Astrocyte (in vitro differentiated cells and primary cell): Measurements from ENCODE around the gene WNT3. TPM values are rescaled to one million over a fixed set of nuclear protein-coding genes. Genes with fewer than 3 reads are reported as not detected.
"Not testable (repeated sequence)": the region's sequence is repeated elsewhere in the genome, so short reads cannot be mapped to it uniquely, and the experiment has no call there.

Source experiments
- DNase-seq: peaks from one replicate; pipeline ENCODE4 v3.0.0-alpha.2; 2010; ENCODE audit warnings: low read depth
- FAIRE-seq: peaks from 2 replicates; lab custom pipeline; 2011; peaks lifted over from hg19 to GRCh38; lab: Jason Lieb, UNC
- H2AFZ ChIP-seq: 2 replicates; pipeline ENCODE4 v1.6.0; 2012; ENCODE audit warnings: low read depth, low read length, inconsistent platforms
- H3K27ac ChIP-seq: 2 replicates; pipeline ENCODE4 v1.5.1; 2011; ENCODE audit warnings: low read depth, low read length, inconsistent platforms
- H3K27me3 ChIP-seq: 2 replicates; pipeline ENCODE4 v1.6.0; 2011; ENCODE audit warnings: low read length, inconsistent platforms; ENCODE audit not compliant: insufficient read depth
- H3K36me3 ChIP-seq: 2 replicates; pipeline ENCODE4 v1.5.1; 2011; ENCODE audit warnings: low read length, inconsistent platforms; ENCODE audit not compliant: insufficient read depth
- H3K4me1 ChIP-seq: 2 replicates; pipeline ENCODE4 v1.5.1; 2011; ENCODE audit warnings: low read length, inconsistent platforms; ENCODE audit not compliant: insufficient read depth
- H3K4me2 ChIP-seq: 2 replicates; pipeline ENCODE4 v1.6.0; 2012; ENCODE audit warnings: low read length, inconsistent platforms
- H3K4me3 ChIP-seq: 2 replicates; pipeline ENCODE4 v1.5.1; 2011; ENCODE audit warnings: low read depth, mild to moderate bottlenecking, low read length, inconsistent platforms; ENCODE audit not compliant: insufficient read depth
- H3K79me2 ChIP-seq: 2 replicates; pipeline ENCODE4 v1.6.0; 2012; ENCODE audit warnings: mild to moderate bottlenecking, low read length, inconsistent platforms; ENCODE audit not compliant: insufficient read depth
- H3K9ac ChIP-seq: 2 replicates; pipeline ENCODE4 v1.6.0; 2012; ENCODE audit warnings: mild to moderate bottlenecking, low read length, inconsistent platforms
- H3K9me3 ChIP-seq: 2 replicates; pipeline ENCODE4 v1.5.1; 2012; ENCODE audit warnings: low read depth, mild to moderate bottlenecking, low read length, inconsistent platforms; ENCODE audit not compliant: insufficient read depth
- H4K20me1 ChIP-seq: 2 replicates; pipeline ENCODE4 v1.6.0; 2012; ENCODE audit warnings: low read length, inconsistent platforms; ENCODE audit not compliant: insufficient read depth
- H3K27ac Mint-ChIP-seq: one replicate; pipeline ENCODE4 v1.8.0; 2021; ENCODE audit warnings: mild to moderate bottlenecking, mixed read lengths; ENCODE audit not compliant: unreplicated experiment
- H3K27me3 Mint-ChIP-seq: one replicate; pipeline ENCODE4 v1.8.0; 2021; ENCODE audit warnings: low read depth, mixed read lengths; ENCODE audit not compliant: unreplicated experiment
- H3K36me3 Mint-ChIP-seq: one replicate; pipeline ENCODE4 v1.8.0; 2021; ENCODE audit warnings: low read depth, mixed read lengths; ENCODE audit not compliant: unreplicated experiment
- H3K4me1 Mint-ChIP-seq: one replicate; pipeline ENCODE4 v1.8.0; 2021; ENCODE audit warnings: low read depth, mixed read lengths; ENCODE audit not compliant: unreplicated experiment
- H3K4me3 Mint-ChIP-seq: one replicate; pipeline ENCODE4 v1.8.0; 2021; ENCODE audit warnings: mild to moderate bottlenecking, moderate library complexity, mixed read lengths; ENCODE audit not compliant: unreplicated experiment
- H3K9me3 Mint-ChIP-seq: one replicate; pipeline ENCODE4 v1.8.0; 2021; ENCODE audit warnings: mild to moderate bottlenecking, mixed read lengths; ENCODE audit not compliant: unreplicated experiment
- CTCF ChIP-seq: IDR thresholded peaks from 2 replicates; pipeline ENCODE4 v1.5.1; 2011; ENCODE audit warnings: low read depth, mild to moderate bottlenecking, inconsistent platforms, low read length, moderate library complexity; ENCODE audit not compliant: insufficient read depth
- EZH2 ChIP-seq: IDR thresholded peaks from 2 replicates; pipeline ENCODE4 v1.6.1; 2012; ENCODE audit warnings: mild to moderate bottlenecking, low read length, inconsistent platforms; ENCODE audit not compliant: insufficient read depth
- total RNA-seq: library from RNA; stranded (reverse); gene quantifications from 2 replicates; pipeline ENCODE4 v1.2.1, GENCODE V29; 2021

The WNT3 gene
- total RNA-seq, 1 donor from 2014 or later, result 2.4 TPM

- no peaks in the 10 kb centered on the region for H4K20me1 ChIP-seq
- no peaks in the 10 kb centered on the region for H3K9me3 ChIP-seq
- Mint-ChIP-seq H3K9me3 (no peaks in the 10 kb centered on the region), H3K27me3 (peaks cover 7% of the 10 kb centered on the region), H3K36me3 (peaks cover 4% of the 10 kb centered on the region), H3K27ac (no peak overlapping the region), H3K4me3 (no peak overlapping the region), H3K4me1 (peaks cover 2% of the 10 kb centered on the region)
- no peaks in the 10 kb centered on the region for H3K79me2 ChIP-seq
- TF ChIP-seq CTCF (no peak), EZH2 (no peak)
- H3K9ac ChIP-seq, result no peak overlapping the region
- H3K27me3 ChIP-seq, result no peaks in the 10 kb centered on the region
- no peak overlapping the region for H3K27ac ChIP-seq
- DNase-seq (no peak), FAIRE-seq (no peak)
- H3K36me3 ChIP-seq, result no peaks in the 10 kb centered on the region
- H3K4me1 ChIP-seq, result peaks cover 13% of the 10 kb centered on the region
- H3K4me3 ChIP-seq, result no peak overlapping the region
- peak overlapping the region; percentile 17 for H3K4me2 ChIP-seq
- peak overlapping the region; percentile 29 for H2AFZ ChIP-seq
Observed at GRCh38 chr17:46769531-46770438, 48.7 kb downstream of the WNT3 start.

GRCh38 chr17:46768896-46769295, 49.6 kb downstream of the WNT3 start:
- H3K36me3 Mint-ChIP-seq, H3K9ac ChIP-seq, FAIRE-seq, H3K36me3 ChIP-seq, DNase-seq, H3K79me2 ChIP-seq, H3K27me3 Mint-ChIP-seq, H3K4me3 Mint-ChIP-seq, H2AFZ ChIP-seq, H3K27ac Mint-ChIP-seq, H3K4me1 Mint-ChIP-seq, H3K9me3 ChIP-seq, H3K27ac ChIP-seq, H4K20me1 ChIP-seq, H3K27me3 ChIP-seq, H3K9me3 Mint-ChIP-seq, H3K4me2 ChIP-seq, H3K4me3 ChIP-seq: not testable (repeated sequence)
- peaks cover 22% of the 10 kb centered on the region for H3K4me1 ChIP-seq

GRCh38 chr17:46768540-46768870, 50.0 kb downstream of the WNT3 start:
- no peak for DNase-seq
- H3K36me3 ChIP-seq, result no peaks in the 10 kb centered on the region
- H3K4me2 ChIP-seq, result no peak overlapping the region
- no peak for TF ChIP-seq CTCF
- no peak overlapping the region for H3K4me3 Mint-ChIP-seq
- peaks cover 4% of the 10 kb centered on the region for H3K36me3 Mint-ChIP-seq
- no peaks in the 10 kb centered on the region for H3K9me3 ChIP-seq
- H3K27ac Mint-ChIP-seq, result no peak overlapping the region
- no peaks in the 10 kb centered on the region for H3K27me3 ChIP-seq
- H3K4me1 Mint-ChIP-seq, result peaks cover 7% of the 10 kb centered on the region
- no peak overlapping the region for H3K27ac ChIP-seq
- no peak overlapping the region for H2AFZ ChIP-seq
- H3K4me3 ChIP-seq, result no peak overlapping the region
- FAIRE-seq, result no peak
- H4K20me1 ChIP-seq, result no peaks in the 10 kb centered on the region
- H3K27me3 Mint-ChIP-seq, result peaks cover 7% of the 10 kb centered on the region
- H3K4me1 ChIP-seq, result peaks cover 26% of the 10 kb centered on the region
- no peak overlapping the region for H3K9ac ChIP-seq
- no peaks in the 10 kb centered on the region for H3K9me3 Mint-ChIP-seq
- no peaks in the 10 kb centered on the region for H3K79me2 ChIP-seq
